GM21360 (cell line): ENCODE results near the gene PRKCD.

Experiments
- ATAC-seq: cut with Tn5 transposase; IDR thresholded peaks from one replicate; pipeline ENCODE4 v1.9.1; 2021; ENCODE audit warnings: mild to moderate bottlenecking, moderate library complexity; ENCODE audit not compliant: unreplicated experiment

Gene PRKCD

GRCh38 chr3:53211706-53212702 lies 51.0 kb downstream of the PRKCD start:
- ATAC-seq = no peak

- no peak for ATAC-seq
These were observed 52.3 kb downstream of the PRKCD start for GRCh38 chr3:53213276-53213675.

DNA sequence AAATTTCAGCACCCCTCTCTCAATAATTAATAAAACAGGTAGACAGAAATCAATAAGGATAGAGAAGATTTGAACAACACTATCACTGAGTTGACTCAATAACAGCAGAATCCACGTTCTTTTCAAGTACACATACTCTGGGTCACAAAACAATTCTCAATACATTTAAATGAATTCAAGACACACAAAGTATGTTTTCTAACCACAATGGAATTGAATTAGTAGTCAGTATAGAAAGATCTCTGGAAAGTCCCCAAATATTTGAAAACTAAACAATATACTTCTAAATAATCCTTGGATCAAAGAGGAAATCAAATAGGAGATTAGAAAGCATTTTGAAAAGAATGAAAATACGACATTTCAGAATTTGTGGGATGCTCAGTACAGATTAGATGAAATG lies 54.8 kb downstream of the PRKCD start:
- no peak for ATAC-seq

DNA sequence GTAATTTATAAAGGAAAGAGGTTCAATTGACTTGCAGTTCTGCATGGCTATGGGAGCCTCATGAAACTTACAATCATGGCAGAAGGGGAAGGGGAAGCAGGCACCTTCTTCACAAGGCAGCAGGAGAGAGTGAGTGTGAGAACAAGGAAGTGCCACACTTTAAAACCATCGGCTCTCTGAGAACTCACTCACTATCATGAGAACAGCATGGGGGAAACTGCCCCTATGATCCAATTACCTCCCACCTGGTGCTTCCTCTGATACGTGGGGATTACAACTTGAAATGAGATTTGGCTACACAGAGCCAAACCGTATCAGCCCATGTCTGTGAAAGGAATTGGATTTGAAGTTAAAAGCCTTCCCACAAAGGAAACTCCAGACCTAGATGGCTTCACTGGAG lies 55.7 kb downstream of the PRKCD start:
- ATAC-seq = no peak

GRCh38 chr3:53217175-53217574 lies 56.2 kb downstream of the PRKCD start:
- no peak for ATAC-seq

GRCh38 chr3:53218131-53218530 lies 57.1 kb downstream of the PRKCD start:
- no peak for ATAC-seq

DNA sequence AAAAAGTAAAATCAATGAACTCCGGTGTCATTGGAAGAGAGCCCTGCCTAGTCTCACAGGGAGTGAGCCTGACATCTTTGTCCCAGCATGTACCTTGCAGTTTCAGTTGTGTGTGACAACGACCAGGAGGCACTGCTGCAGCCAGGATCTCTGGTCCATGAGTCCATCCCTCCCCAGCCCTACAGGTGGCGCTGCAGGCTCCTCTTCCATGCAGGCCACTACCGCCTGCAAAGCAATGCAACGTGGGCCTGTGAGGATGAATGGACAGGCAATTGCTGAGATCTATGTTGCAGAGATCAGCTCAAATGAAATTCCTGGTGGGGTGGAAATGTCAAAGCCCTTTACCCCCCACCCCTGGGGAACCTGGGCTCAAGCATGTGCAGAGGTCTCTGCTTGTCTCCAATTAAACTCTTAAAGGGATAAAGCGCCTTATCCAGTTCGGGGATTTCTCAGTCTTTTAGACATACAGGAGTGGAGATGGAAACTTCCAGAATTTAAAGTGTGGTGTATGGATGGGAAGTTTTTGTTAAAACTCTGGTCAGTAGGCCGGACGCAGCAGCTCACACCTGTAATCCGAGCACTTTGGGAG lies 59.0 kb downstream of the PRKCD start:
- ATAC-seq = no peak

GRCh38 chr3:53221345-53221744 lies 60.3 kb downstream of the PRKCD start:
- no peak for ATAC-seq

- no peak for ATAC-seq
These were observed 60.8 kb downstream of the PRKCD start for GRCh38 chr3:53221827-53222182.

DNA sequence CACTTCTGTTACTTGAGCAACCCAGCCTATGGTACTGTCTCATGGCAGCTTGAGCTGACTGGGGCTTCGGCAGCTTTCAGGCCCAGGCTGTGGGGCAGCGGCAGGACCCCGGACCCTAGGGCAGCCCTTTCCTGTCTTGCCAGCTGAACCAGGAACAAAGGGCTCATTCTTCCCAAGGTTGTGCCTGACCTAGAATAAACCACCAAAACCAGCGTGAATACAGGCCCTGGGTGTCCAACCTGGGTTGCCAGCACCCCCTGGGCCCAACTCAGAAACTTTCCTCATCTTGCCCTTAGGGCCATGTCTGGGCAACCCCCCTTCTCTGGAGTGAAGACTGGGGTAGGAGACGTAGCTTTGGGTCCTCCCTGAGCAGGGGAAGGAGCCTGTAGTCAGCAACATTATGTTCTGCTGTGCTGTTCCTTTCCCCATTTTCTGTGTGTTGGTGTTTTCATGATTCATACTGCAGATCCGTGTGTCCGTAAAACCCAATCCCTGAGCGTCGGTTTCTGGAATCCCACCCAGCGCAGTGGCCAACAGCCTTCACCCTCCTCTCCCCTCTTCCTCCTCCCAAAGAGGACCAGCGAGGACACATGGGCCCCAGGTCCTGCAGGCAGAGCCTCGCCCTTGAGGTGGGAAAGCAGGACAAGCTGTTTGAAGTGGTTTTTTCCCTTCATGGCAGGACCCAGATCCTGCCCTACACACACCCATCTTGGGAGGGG lies 61.3 kb downstream of the PRKCD start:
- no peak for ATAC-seq

DNA sequence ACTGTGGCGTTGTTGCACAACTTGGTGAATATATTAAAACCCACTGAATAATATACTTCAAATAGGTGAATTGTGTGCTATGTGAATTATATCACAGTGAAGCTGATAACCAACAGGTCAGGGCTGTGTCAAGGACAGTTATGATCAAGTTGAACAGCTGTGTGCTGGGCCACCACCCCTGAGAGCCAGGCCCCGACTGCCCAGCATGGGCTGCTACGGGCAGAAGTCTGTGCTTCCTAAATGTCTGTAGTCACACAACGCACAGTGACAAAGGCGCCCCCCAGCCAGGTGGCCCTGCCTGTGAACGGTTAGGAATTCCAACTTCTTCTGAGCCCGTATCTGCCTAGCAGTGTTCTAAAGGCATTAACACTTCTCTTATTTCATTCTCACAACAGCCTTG lies 62.0 kb downstream of the PRKCD start:
- no peak for ATAC-seq

DNA sequence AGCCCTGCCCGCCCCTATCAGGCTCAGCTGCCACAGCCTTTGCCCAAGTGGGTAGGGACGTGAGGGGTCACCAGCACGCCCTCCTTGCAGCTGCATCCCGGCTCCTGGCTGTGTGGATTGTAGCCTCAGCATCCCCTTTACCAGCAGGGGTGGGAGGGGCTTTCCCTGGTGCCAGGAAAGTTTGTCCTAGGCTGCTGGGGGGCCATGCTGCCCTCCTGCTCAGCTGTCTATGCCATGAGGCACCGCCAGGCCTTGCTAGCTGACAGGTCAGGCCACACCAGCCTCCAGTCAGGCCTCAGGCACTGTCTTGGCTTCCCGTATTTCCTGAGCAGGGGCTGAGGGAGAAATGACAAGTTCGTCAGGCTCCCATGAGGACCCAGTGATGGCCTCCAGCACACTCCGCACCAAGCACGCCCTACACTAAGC lies 62.5 kb downstream of the PRKCD start:
- ATAC-seq = no peak

- ATAC-seq = no peak
These were observed 63.0 kb downstream of the PRKCD start for GRCh38 chr3:53224026-53224425.

DNA sequence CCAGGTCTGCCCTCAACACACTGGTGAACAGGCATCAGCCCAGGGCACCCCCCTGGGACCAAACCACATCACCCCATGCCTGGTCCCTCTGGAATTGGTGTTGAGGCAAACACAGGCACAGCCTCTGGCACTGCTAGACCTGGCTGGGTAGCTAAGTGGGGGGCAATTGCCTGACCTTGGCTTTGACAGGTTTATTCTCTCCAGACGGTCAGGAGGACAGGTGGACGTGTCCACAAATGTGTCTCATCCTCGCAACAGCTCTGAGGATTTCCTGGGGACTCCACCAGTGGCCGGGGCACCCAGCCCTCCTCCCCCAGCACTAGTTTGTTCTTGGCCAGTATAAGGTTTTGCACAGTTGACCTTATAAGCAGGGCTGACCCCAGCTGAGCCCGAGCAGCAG lies 63.5 kb downstream of the PRKCD start:
- ATAC-seq = no peak

DNA sequence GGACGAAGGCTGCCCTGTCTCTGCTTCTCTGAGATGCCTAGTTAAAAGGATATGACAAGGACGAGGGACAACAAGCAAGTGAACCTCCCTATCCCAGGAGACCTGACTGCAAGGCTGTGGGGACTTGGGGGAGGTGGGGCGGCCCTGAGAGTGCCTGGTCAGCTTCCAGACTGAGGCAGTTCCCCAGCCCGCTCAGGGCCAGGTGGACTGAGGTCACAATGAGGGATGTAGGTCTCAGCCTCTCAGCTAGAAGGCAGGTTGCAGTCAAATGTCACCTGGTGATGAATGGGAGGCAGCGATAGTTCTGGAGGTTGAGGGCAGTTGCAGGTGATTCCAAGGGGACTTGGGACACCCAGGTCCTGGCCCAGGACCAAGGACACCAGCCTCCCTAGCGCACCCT lies 64.2 kb downstream of the PRKCD start:
- ATAC-seq = no peak

GRCh38 chr3:53225651-53226050 lies 64.6 kb downstream of the PRKCD start:
- no peak for ATAC-seq

DNA sequence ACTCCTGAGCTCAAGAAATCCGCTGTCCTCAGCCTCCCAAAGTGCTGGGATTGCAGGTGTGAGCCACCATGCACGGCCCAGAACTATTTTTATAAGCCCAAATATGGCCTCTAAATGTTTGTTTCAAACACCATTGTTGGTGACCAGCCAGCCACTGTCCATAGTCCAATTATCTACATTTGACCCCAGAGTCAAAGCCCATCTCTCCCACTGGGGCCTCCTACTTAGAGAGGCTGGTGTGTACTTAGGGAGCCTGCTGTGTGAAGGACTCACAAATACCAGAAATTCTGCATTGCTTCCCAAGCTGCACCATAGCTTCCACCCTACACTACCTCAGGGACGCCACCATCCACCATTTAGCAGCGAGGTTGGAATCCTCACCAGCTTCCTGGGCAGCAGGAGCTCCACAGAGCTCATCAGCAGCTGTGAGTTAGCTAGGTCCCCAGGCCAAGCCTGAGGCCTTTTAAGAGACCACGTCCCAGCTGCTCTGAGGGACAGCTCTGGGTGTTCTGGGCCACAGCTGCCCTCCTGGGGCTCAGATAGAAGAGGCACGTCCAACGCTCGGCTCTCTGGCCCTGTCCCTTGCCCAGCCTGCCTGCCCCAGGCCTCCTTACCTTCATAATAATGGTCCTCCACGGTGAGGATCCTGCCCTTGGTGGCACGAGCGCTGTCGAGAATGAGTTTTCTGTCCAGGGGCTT lies 65.3 kb downstream of the PRKCD start:
- ATAC-seq = no peak

- ATAC-seq = no peak
These were observed 65.9 kb downstream of the PRKCD start for GRCh38 chr3:53226841-53227407.

GRCh38 chr3:53227993-53228885 lies 67.2 kb downstream of the PRKCD start:
- ATAC-seq = no peak

DNA sequence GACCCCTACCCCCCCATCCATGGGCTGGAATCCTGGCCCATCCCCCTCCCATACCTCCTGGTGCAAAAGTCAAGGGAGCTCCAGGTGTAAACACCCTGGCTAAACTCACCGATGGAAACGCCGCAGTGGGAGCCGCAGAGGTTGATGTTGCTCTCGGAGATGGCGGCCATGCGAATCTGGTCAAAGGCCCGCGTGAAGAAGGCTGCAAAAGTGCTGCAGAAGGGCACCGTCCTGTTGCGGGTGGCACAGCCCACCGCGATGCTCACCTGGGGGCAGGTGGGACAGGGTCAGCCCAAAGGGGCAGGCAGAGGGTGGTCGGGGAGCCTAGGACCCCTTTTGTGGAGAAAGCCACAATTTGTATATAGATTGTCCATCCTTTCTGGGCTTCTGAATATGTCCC lies 68.2 kb downstream of the PRKCD start:
- no peak for ATAC-seq
